AG09309 (cell line): Measurements from ENCODE around the gene ATG101.

ENCODE experiments used
- DNase-seq: peaks from one replicate; pipeline ENCODE4 v3.0.0-alpha.2; 2010; ENCODE audit warnings: low read depth
- H3K4me3 ChIP-seq: 2 replicates; pipeline ENCODE4 v1.5.1; 2011; ENCODE audit warnings: mild to moderate bottlenecking, low read depth, low read length, moderate library complexity; ENCODE audit not compliant: control insufficient read depth
- CTCF ChIP-seq: IDR thresholded peaks from 2 replicates; pipeline ENCODE4 v1.5.1; 2011; ENCODE audit warnings: mild to moderate bottlenecking, low read depth, low read length, inconsistent platforms; ENCODE audit not compliant: insufficient read depth, control insufficient read depth; ENCODE audit errors: missing control alignments

The ATG101 gene

GRCh38 chr12:52024845-52025230, 44.9 kb upstream of the ATG101 start:
- no peak for TF ChIP-seq CTCF
- no peak for DNase-seq
- no peak overlapping the region for H3K4me3 ChIP-seq

- no peak for TF ChIP-seq CTCF
- DNase-seq = no peak
- H3K4me3 ChIP-seq = no peak overlapping the region
Measured at GRCh38 chr12:52026263-52026662, 43.5 kb upstream of the ATG101 start.

- DNase-seq = no peak
- TF ChIP-seq CTCF = no peak
- H3K4me3 ChIP-seq = no peak overlapping the region
Measured at GRCh38 chr12:52027085-52027843, 42.5 kb upstream of the ATG101 start.

GRCh38 chr12:52029685-52030084, 40.1 kb upstream of the ATG101 start:
- no peak for TF ChIP-seq CTCF
- no peak overlapping the region for H3K4me3 ChIP-seq
- DNase-seq = no peak

- no peak for TF ChIP-seq CTCF
- no peak for DNase-seq
- peak overlapping the region; percentile 29 for H3K4me3 ChIP-seq
Measured at GRCh38 chr12:52032446-52032803, 37.4 kb upstream of the ATG101 start.

GRCh38 chr12:52032804-52033445, 36.9 kb upstream of the ATG101 start:
- TF ChIP-seq CTCF = no peak

More at GRCh38 chr12:52032804-52033445, 36.9 kb upstream of the ATG101 start:
- peak overlapping the region; percentile 39 for H3K4me3 ChIP-seq
- peak; percentile 92 for DNase-seq
